ENCODE data around the gene DMRT1. TPM values are rescaled to one million over a fixed set of nuclear protein-coding genes. Genes with fewer than 3 reads are reported as not detected.

The DMRT1 gene
- total RNA-seq, 4 donors from 2014 or later: not detected

GRCh38 chr9:973295-973834 is 131.9 kb downstream of the DMRT1 start:
- H3K9me3 ChIP-seq: no peaks in the 10 kb centered on the region
- DNase-seq: no peak
- H3K4me1 ChIP-seq: peaks cover 0 to 14% of the 10 kb centered on the region in 2 donors
- H3K27ac ChIP-seq: no peak overlapping the region
- intact Hi-C loops (cut with DNase I; ENCODE audit: low total_unique reads): no loop called here
- no peak overlapping the region for H3K4me3 ChIP-seq
- TF ChIP-seq POLR2A (IDR thresholded peaks at IDR 0.05): no peak
- TF ChIP-seq CTCF (IDR thresholded peaks at IDR 0.05): no peak
- H3K36me3 ChIP-seq: no peaks in the 10 kb centered on the region
- peaks cover 33 to 91% of the 10 kb centered on the region in 2 donors for H3K27me3 ChIP-seq

- peaks cover 0 to 14% of the 10 kb centered on the region in 2 donors for H3K4me1 ChIP-seq
Observed at GRCh38 chr9:974031-974995, 132.8 kb downstream of the DMRT1 start.

GRCh38 chr9:974996-975739 is 133.7 kb downstream of the DMRT1 start:
- Histone ChIP-seq H3K4me1 (peaks cover 0 to 14% of the 10 kb centered on the region in 2 donors), H3K36me3 (no peaks in the 10 kb centered on the region), H3K27me3 (peaks cover 25 to 89% of the 10 kb centered on the region in 2 donors), H3K9me3 (no peaks in the 10 kb centered on the region), H3K4me3 (no peak overlapping the region), H3K27ac (no peak overlapping the region)
- intact Hi-C loops (cut with DNase I; ENCODE audit: low total_unique reads): no loop called here
- TF ChIP-seq POLR2A (IDR thresholded peaks at IDR 0.05) (no peak), CTCF (IDR thresholded peaks at IDR 0.05) (no peak)
- DNase-seq: no peak

More at GRCh38 chr9:974031-974995, 132.8 kb downstream of the DMRT1 start:
- Histone ChIP-seq H3K4me3 (no peak overlapping the region), H3K36me3 (no peaks in the 10 kb centered on the region), H3K27me3 (peaks cover 33 to 89% of the 10 kb centered on the region in 2 donors), H3K9me3 (no peaks in the 10 kb centered on the region), H3K27ac (no peak overlapping the region)
- TF ChIP-seq POLR2A (IDR thresholded peaks at IDR 0.05) (no peak), CTCF (IDR thresholded peaks at IDR 0.05) (no peak)
- no peak for DNase-seq
- intact Hi-C loops (cut with DNase I; ENCODE audit: low total_unique reads): no loop called here

- H3K4me3 ChIP-seq: peak overlapping the region in 1 of 2 donors; percentile 18
- no peaks in the 10 kb centered on the region for H3K9me3 ChIP-seq
- peaks cover 19 to 89% of the 10 kb centered on the region in 2 donors for H3K27me3 ChIP-seq
- H3K27ac ChIP-seq: no peak overlapping the region
- intact Hi-C loops (cut with DNase I; ENCODE audit: low total_unique reads): no loop called here
- no peaks in the 10 kb centered on the region for H3K36me3 ChIP-seq
- no peak for TF ChIP-seq POLR2A (IDR thresholded peaks at IDR 0.05)
- no peak for TF ChIP-seq CTCF (IDR thresholded peaks at IDR 0.05)
- no peak for DNase-seq
- H3K4me1 ChIP-seq: peaks cover 0 to 14% of the 10 kb centered on the region in 2 donors
Observed at GRCh38 chr9:975740-976257, 134.3 kb downstream of the DMRT1 start.

Data from uterus (tissue), 4 donors.